Mesendoderm (in vitro differentiated cells): ENCODE data around the gene MACROD2.

Source experiments
- DNase-seq: peaks from one replicate; pipeline ENCODE4 v3.0.0; 2013
- H2AK5ac ChIP-seq: 2 replicates; pipeline ENCODE4 v1.6.1; 2013; ENCODE audit warnings: low read length, inconsistent platforms
- H2BK120ac ChIP-seq: 2 replicates; pipeline ENCODE4 v1.6.1; 2013; ENCODE audit warnings: low read depth, mild to moderate bottlenecking, low read length, moderate library complexity, mixed read lengths
- H2BK15ac ChIP-seq: replicated peaks from 2 replicates; pipeline ENCODE4 v1.6.1; 2013; ENCODE audit warnings: low read depth, mild to moderate bottlenecking, moderate library complexity
- H2BK5ac ChIP-seq: 2 replicates; pipeline ENCODE4 v1.6.1; 2013; ENCODE audit warnings: low read length, inconsistent platforms
- H3K18ac ChIP-seq: 2 replicates; pipeline ENCODE4 v1.6.1; 2013; ENCODE audit warnings: mild to moderate bottlenecking, low read length, mixed read lengths
- H3K23ac ChIP-seq: one replicate; pipeline ENCODE4 v1.6.1; 2013; ENCODE audit warnings: low read length
- H3K27ac ChIP-seq: 2 replicates; pipeline ENCODE4 v1.5.1; 2013; ENCODE audit warnings: low read depth, mild to moderate bottlenecking, inconsistent platforms, low read length, moderate library complexity
- H3K27me3 ChIP-seq: 2 replicates; pipeline ENCODE4 v1.6.1; 2013; ENCODE audit warnings: low read length, control low read depth, mild to moderate bottlenecking, inconsistent platforms; ENCODE audit not compliant: insufficient read depth, poor library complexity
- H3K36me3 ChIP-seq: 2 replicates; pipeline ENCODE4 v1.6.1; 2013; ENCODE audit warnings: low read length, inconsistent platforms; ENCODE audit not compliant: control insufficient read depth, insufficient read depth
- H3K4ac ChIP-seq: one replicate; pipeline ENCODE4 v1.6.1; 2013; ENCODE audit warnings: low read depth, mild to moderate bottlenecking, low read length, moderate library complexity
- H3K4me1 ChIP-seq: 2 replicates; pipeline ENCODE4 v1.6.1; 2013; ENCODE audit warnings: low read depth, low read length, inconsistent platforms; ENCODE audit not compliant: control insufficient read depth
- H3K4me2 ChIP-seq: 2 replicates; pipeline ENCODE4 v1.6.1; 2013; ENCODE audit warnings: low read length
- H3K4me3 ChIP-seq: 2 replicates; pipeline ENCODE4 v1.5.1; 2013; ENCODE audit warnings: mild to moderate bottlenecking, low read length
- H3K56ac ChIP-seq: one replicate; pipeline ENCODE4 v1.6.1; 2013; ENCODE audit warnings: low read length
- H3K79me1 ChIP-seq: 2 replicates; pipeline ENCODE4 v1.6.1; 2013; ENCODE audit warnings: low read length, inconsistent platforms
- H3K79me2 ChIP-seq: 2 replicates; pipeline ENCODE4 v1.6.1; 2013; ENCODE audit warnings: mild to moderate bottlenecking, low read length; ENCODE audit not compliant: control insufficient read depth, insufficient read depth
- H3K9ac ChIP-seq: 2 replicates; pipeline ENCODE4 v1.6.1; 2013; ENCODE audit warnings: low read length, inconsistent platforms
- H4K5ac ChIP-seq: one replicate; pipeline ENCODE4 v1.6.1; 2013; ENCODE audit warnings: low read length
- H4K8ac ChIP-seq: one replicate; pipeline ENCODE4 v1.6.1; 2013; ENCODE audit warnings: low read depth, mild to moderate bottlenecking, control low read depth, low read length, moderate library complexity
- WGBS: extraction: QIAGEN DNeasy Blood & Tissue Kit; methylation state at CpG from one replicate; pipeline ENCODE4 v1.1.7; 2013; ENCODE audit warnings: low lambda C conversion rate, missing lambda C conversion rate; ENCODE audit not compliant: insufficient coverage; ENCODE audit errors: extremely low coverage; 5-methylcytosine and 5-hydroxymethylcytosine counted together

Gene MACROD2

GRCh38 chr20:14616003-14616402, 620.7 kb downstream of the MACROD2 start:
- no peaks in the 10 kb centered on the region for H3K27me3 ChIP-seq
- no peak overlapping the region for H2BK5ac ChIP-seq
- no peak overlapping the region for H3K9ac ChIP-seq
- H3K4me3 ChIP-seq = no peak overlapping the region
- no peak overlapping the region for H3K27ac ChIP-seq
- no peaks in the 10 kb centered on the region for H3K79me2 ChIP-seq
- H3K23ac ChIP-seq = no peak overlapping the region
- H2AK5ac ChIP-seq = no peak overlapping the region
- no peak overlapping the region for H2BK15ac ChIP-seq
- no peaks in the 10 kb centered on the region for H3K4me1 ChIP-seq
- H3K18ac ChIP-seq = no peak overlapping the region
- no peak overlapping the region for H2BK120ac ChIP-seq
- no peaks in the 10 kb centered on the region for H3K36me3 ChIP-seq
- no peak for DNase-seq
- H4K5ac ChIP-seq = no peak overlapping the region
- no peak overlapping the region for H3K4me2 ChIP-seq
- H4K8ac ChIP-seq = no peak overlapping the region
- H3K4ac ChIP-seq = no peak overlapping the region
- no peaks in the 10 kb centered on the region for H3K79me1 ChIP-seq
- WGBS = no CpG with 5 or more reads among the region's 3 CpGs
- no peak overlapping the region for H3K56ac ChIP-seq

GRCh38 chr20:14617123-14617522, 621.8 kb downstream of the MACROD2 start:
- no peak overlapping the region for H2BK120ac ChIP-seq
- no peak overlapping the region for H3K9ac ChIP-seq
- H3K4me2 ChIP-seq = no peak overlapping the region
- H3K18ac ChIP-seq = no peak overlapping the region
- no peak overlapping the region for H2AK5ac ChIP-seq
- H3K56ac ChIP-seq = no peak overlapping the region
- H3K4me1 ChIP-seq = no peaks in the 10 kb centered on the region
- DNase-seq = no peak
- H4K8ac ChIP-seq = no peak overlapping the region
- no peaks in the 10 kb centered on the region for H3K79me2 ChIP-seq
- no CpG with 5 or more reads among the region's 2 CpGs for WGBS
- H3K27ac ChIP-seq = no peak overlapping the region
- H4K5ac ChIP-seq = no peak overlapping the region
- H2BK5ac ChIP-seq = no peak overlapping the region
- no peaks in the 10 kb centered on the region for H3K36me3 ChIP-seq
- no peak overlapping the region for H3K23ac ChIP-seq
- no peaks in the 10 kb centered on the region for H3K27me3 ChIP-seq
- no peak overlapping the region for H2BK15ac ChIP-seq
- no peaks in the 10 kb centered on the region for H3K79me1 ChIP-seq
- no peak overlapping the region for H3K4ac ChIP-seq
- H3K4me3 ChIP-seq = no peak overlapping the region

GRCh38 chr20:14619411-14619810, 624.1 kb downstream of the MACROD2 start:
- WGBS = no CpG with 5 or more reads among the region's 1 CpG

GRCh38 chr20:14622796-14623195, 627.5 kb downstream of the MACROD2 start:
- no peak overlapping the region for H3K18ac ChIP-seq
- no peak overlapping the region for H3K4me3 ChIP-seq
- no peaks in the 10 kb centered on the region for H3K36me3 ChIP-seq
- no peaks in the 10 kb centered on the region for H3K79me2 ChIP-seq
- H3K56ac ChIP-seq = no peak overlapping the region
- WGBS = no CpG with 5 or more reads among the region's 2 CpGs
- H2BK5ac ChIP-seq = no peak overlapping the region
- H2BK15ac ChIP-seq = no peak overlapping the region
- H3K27ac ChIP-seq = no peak overlapping the region
- H4K8ac ChIP-seq = no peak overlapping the region
- no peaks in the 10 kb centered on the region for H3K27me3 ChIP-seq
- H3K4me1 ChIP-seq = no peaks in the 10 kb centered on the region
- H3K4ac ChIP-seq = no peak overlapping the region
- no peak overlapping the region for H2BK120ac ChIP-seq
- H3K23ac ChIP-seq = no peak overlapping the region
- H3K9ac ChIP-seq = no peak overlapping the region
- H2AK5ac ChIP-seq = no peak overlapping the region
- DNase-seq = peak; percentile 88
- no peak overlapping the region for H3K4me2 ChIP-seq
- H3K79me1 ChIP-seq = no peaks in the 10 kb centered on the region
- no peak overlapping the region for H4K5ac ChIP-seq

More at GRCh38 chr20:14619411-14619810, 624.1 kb downstream of the MACROD2 start:
- no peak overlapping the region for H3K23ac ChIP-seq
- no peak overlapping the region for H3K56ac ChIP-seq
- H3K27me3 ChIP-seq = no peaks in the 10 kb centered on the region
- no peak overlapping the region for H2BK15ac ChIP-seq
- no peak overlapping the region for H2AK5ac ChIP-seq
- no peak overlapping the region for H3K4ac ChIP-seq
- H2BK120ac ChIP-seq = no peak overlapping the region
- no peaks in the 10 kb centered on the region for H3K79me2 ChIP-seq
- no peak overlapping the region for H3K9ac ChIP-seq
- DNase-seq = no peak
- H3K4me1 ChIP-seq = no peaks in the 10 kb centered on the region
- H3K27ac ChIP-seq = no peak overlapping the region
- H3K36me3 ChIP-seq = no peaks in the 10 kb centered on the region
- H3K18ac ChIP-seq = no peak overlapping the region
- no peak overlapping the region for H4K5ac ChIP-seq
- no peak overlapping the region for H3K4me2 ChIP-seq
- no peak overlapping the region for H3K4me3 ChIP-seq
- H4K8ac ChIP-seq = no peak overlapping the region
- H3K79me1 ChIP-seq = no peaks in the 10 kb centered on the region
- H2BK5ac ChIP-seq = no peak overlapping the region

- WGBS = 100% methylated on average over 1 of the region's 4 CpGs
- no peak overlapping the region for H2BK5ac ChIP-seq
- H3K4me3 ChIP-seq = no peak overlapping the region
- no peak overlapping the region for H3K4ac ChIP-seq
- H3K4me1 ChIP-seq = no peaks in the 10 kb centered on the region
- H3K9ac ChIP-seq = no peak overlapping the region
- H2BK15ac ChIP-seq = no peak overlapping the region
- no peak overlapping the region for H2AK5ac ChIP-seq
- H2BK120ac ChIP-seq = no peak overlapping the region
- no peak overlapping the region for H3K56ac ChIP-seq
- no peaks in the 10 kb centered on the region for H3K27me3 ChIP-seq
- no peaks in the 10 kb centered on the region for H3K79me1 ChIP-seq
- no peak overlapping the region for H3K23ac ChIP-seq
- H4K5ac ChIP-seq = no peak overlapping the region
- no peak overlapping the region for H3K4me2 ChIP-seq
- DNase-seq = no peak
- no peak overlapping the region for H3K27ac ChIP-seq
- no peak overlapping the region for H4K8ac ChIP-seq
- no peaks in the 10 kb centered on the region for H3K36me3 ChIP-seq
- no peaks in the 10 kb centered on the region for H3K79me2 ChIP-seq
- H3K18ac ChIP-seq = no peak overlapping the region
Measured at GRCh38 chr20:14631011-14631410, 635.7 kb downstream of the MACROD2 start.

GRCh38 chr20:14632906-14633305, 637.6 kb downstream of the MACROD2 start:
- Histone ChIP-seq H3K4me3 (no peak overlapping the region), H3K4me1 (no peaks in the 10 kb centered on the region), H3K56ac (no peak overlapping the region), H3K36me3 (no peaks in the 10 kb centered on the region), H3K4me2 (no peak overlapping the region), H2BK5ac (no peak overlapping the region), H3K23ac (no peak overlapping the region), H2BK15ac (no peak overlapping the region), H3K27ac (no peak overlapping the region), H3K79me2 (no peaks in the 10 kb centered on the region), H4K8ac (no peak overlapping the region), H3K4ac (no peak overlapping the region), H3K18ac (no peak overlapping the region), H2AK5ac (no peak overlapping the region), H3K9ac (no peak overlapping the region), H3K79me1 (no peaks in the 10 kb centered on the region), H2BK120ac (no peak overlapping the region), H3K27me3 (no peaks in the 10 kb centered on the region), H4K5ac (no peak overlapping the region)
- WGBS = no CpG with 5 or more reads among the region's 6 CpGs
- peak; percentile 39 for DNase-seq
